ENCODE data around the gene NPNT.

- TF ChIP-seq CTCF (IDR thresholded peaks at IDR 0.05) (no peak), EZH2 (IDR thresholded peaks at IDR 0.05) (no peak)
These were observed 49.3 kb downstream of the NPNT start for GRCh38 chr4:105944540-105944939.

All from neural progenitor cell (in vitro differentiated cells).